H9 (cell line): Measurements from ENCODE around the gene ELF5. TPM values are rescaled to one million over a fixed set of nuclear protein-coding genes. Genes with fewer than 3 reads are reported as not detected.

Experiments used
- DNase-seq: peaks from one replicate; pipeline ENCODE4 v3.0.0-alpha.2; 2017
- H2AFZ ChIP-seq: one replicate; pipeline ENCODE4 v1.6.1; 2013; ENCODE audit warnings: mild to moderate bottlenecking, low read length, control low read depth, moderate library complexity
- H2AK5ac ChIP-seq: 2 replicates; pipeline ENCODE4 v1.6.1; 2013; ENCODE audit warnings: low read length, control low read depth, mixed read lengths; ENCODE audit not compliant: insufficient read length
- H2BK120ac ChIP-seq: one replicate; pipeline ENCODE4 v1.6.1; 2013; ENCODE audit warnings: low read depth, mild to moderate bottlenecking, low read length, control low read depth, inconsistent platforms; ENCODE audit not compliant: poor library complexity, severe bottlenecking
- H2BK12ac ChIP-seq: 2 replicates; pipeline ENCODE4 v1.6.1; 2013; ENCODE audit warnings: low read length, control low read depth, mixed read lengths, low read depth; ENCODE audit not compliant: insufficient read length
- H2BK15ac ChIP-seq: 2 replicates; pipeline ENCODE4 v1.6.1; 2013; ENCODE audit warnings: low read depth, low read length, control low read depth
- H2BK20ac ChIP-seq: one replicate; pipeline ENCODE4 v1.6.1; 2013; ENCODE audit warnings: low read depth, mild to moderate bottlenecking, low read length, control low read depth, inconsistent platforms; ENCODE audit not compliant: poor library complexity, severe bottlenecking
- H2BK5ac ChIP-seq: 2 replicates; pipeline ENCODE4 v1.6.1; 2013; ENCODE audit warnings: low read length, control low read depth, mixed read lengths; ENCODE audit not compliant: insufficient read length
- H3K14ac ChIP-seq: 2 replicates; pipeline ENCODE4 v1.6.1; 2013; ENCODE audit warnings: low read length, control low read depth; ENCODE audit not compliant: insufficient read depth
- H3K18ac ChIP-seq: 2 replicates; pipeline ENCODE4 v1.6.1; 2013; ENCODE audit warnings: low read depth, mild to moderate bottlenecking, mixed read lengths, low read length, control low read depth; ENCODE audit not compliant: insufficient read length
- H3K23ac ChIP-seq: 2 replicates; pipeline ENCODE4 v1.6.1; 2013; ENCODE audit warnings: low read length, control low read depth, mixed read lengths, low read depth; ENCODE audit not compliant: insufficient read length
- H3K23me2 ChIP-seq: 2 replicates; pipeline ENCODE4 v1.6.1; 2013; ENCODE audit warnings: low read depth, mild to moderate bottlenecking, mixed read lengths, low read length, control low read depth; ENCODE audit not compliant: insufficient read length, poor library complexity, severe bottlenecking
- H3K27ac ChIP-seq: 2 replicates; pipeline ENCODE4 v1.5.1; 2013; ENCODE audit warnings: low read length, control low read depth, mixed read lengths, low read depth; ENCODE audit not compliant: insufficient read length
- H3K27me3 ChIP-seq: 2 replicates; pipeline ENCODE4 v1.6.1; 2013; ENCODE audit warnings: low read length, control low read depth, inconsistent platforms; ENCODE audit not compliant: insufficient read depth
- H3K4ac ChIP-seq: 2 replicates; pipeline ENCODE4 v1.6.1; 2013; ENCODE audit warnings: low read depth, mild to moderate bottlenecking, control low read depth, inconsistent platforms, low read length, moderate library complexity
- H3K4me1 ChIP-seq: 2 replicates; pipeline ENCODE4 v1.6.1; 2013; ENCODE audit warnings: low read length, control low read depth, inconsistent platforms; ENCODE audit not compliant: insufficient read depth
- H3K4me2 ChIP-seq: 2 replicates; pipeline ENCODE4 v1.6.1; 2013; ENCODE audit warnings: low read length, control low read depth, mixed read lengths; ENCODE audit not compliant: insufficient read length, insufficient read depth
- H3K56ac ChIP-seq: 2 replicates; pipeline ENCODE4 v1.6.1; 2013; ENCODE audit warnings: low read depth, mild to moderate bottlenecking, mixed read lengths, low read length, control low read depth; ENCODE audit not compliant: insufficient read length
- H3K79me1 ChIP-seq: 2 replicates; pipeline ENCODE4 v1.6.1; 2013; ENCODE audit warnings: low read depth, mild to moderate bottlenecking, moderate library complexity, low read length, control low read depth, inconsistent platforms; ENCODE audit not compliant: insufficient read depth, poor library complexity, severe bottlenecking
- H3K79me2 ChIP-seq: 2 replicates; pipeline ENCODE4 v1.6.1; 2013; ENCODE audit warnings: low read length, control low read depth, inconsistent platforms; ENCODE audit not compliant: insufficient read depth
- H3K9ac ChIP-seq: 2 replicates; pipeline ENCODE4 v1.6.1; 2013; ENCODE audit warnings: low read length, control low read depth, mixed read lengths; ENCODE audit not compliant: insufficient read length; ENCODE audit errors: extremely low read depth
- H3K9me3 ChIP-seq: one replicate; pipeline ENCODE4 v1.6.1; 2013; ENCODE audit warnings: low read depth, low read length, inconsistent platforms; ENCODE audit not compliant: control insufficient read depth
- H3T11ph ChIP-seq: one replicate; pipeline ENCODE4 v1.6.1; 2013; ENCODE audit warnings: mild to moderate bottlenecking, low read length, control low read depth, inconsistent platforms
- H4K20me1 ChIP-seq: one replicate; pipeline ENCODE4 v1.6.1; 2013; ENCODE audit not compliant: control insufficient read depth, insufficient read length, insufficient read depth
- H4K5ac ChIP-seq: 2 replicates; pipeline ENCODE4 v1.6.1; 2013; ENCODE audit warnings: low read depth, mild to moderate bottlenecking, mixed read lengths, low read length, control low read depth; ENCODE audit not compliant: insufficient read length
- H4K8ac ChIP-seq: replicated peaks from 2 replicates; pipeline ENCODE4 v1.6.1; 2013; ENCODE audit warnings: low read length, control low read depth, mixed read lengths, low read depth; ENCODE audit not compliant: insufficient read length
- H4K91ac ChIP-seq: 2 replicates; pipeline ENCODE4 v1.6.1; 2013; ENCODE audit warnings: low read depth, mild to moderate bottlenecking, moderate library complexity, mixed read lengths, low read length, control low read depth; ENCODE audit not compliant: insufficient read length
- H3K27ac Mint-ChIP-seq, 3 experiments: 2 replicates in 2 of 3; 3 replicates in 1 of 3; pipeline ENCODE4 v1.8.0; 2020 to 2021; ENCODE audit warnings: mixed read lengths in 3 of 3, mild to moderate bottlenecking in 1 of 3, moderate library complexity in 1 of 3
- H3K27me3 Mint-ChIP-seq: 2 replicates; pipeline ENCODE4 v1.8.0; 2021; ENCODE audit warnings: low read depth, mild to moderate bottlenecking, moderate library complexity, mixed read lengths
- H3K36me3 Mint-ChIP-seq, 3 experiments: 2 replicates in 2 of 3; 3 replicates in 1 of 3; pipeline ENCODE4 v1.8.0; 2020 to 2021; ENCODE audit warnings: low read depth in 3 of 3, mixed read lengths in 3 of 3; ENCODE audit not compliant: insufficient read depth in 1 of 3
- H3K4me1 Mint-ChIP-seq, 2 experiments: 2 replicates each; pipeline ENCODE4 v1.8.0; 2020; ENCODE audit warnings: mixed read lengths in 2 of 2
- H3K4me3 Mint-ChIP-seq, 2 experiments: 2 replicates in 1 of 2; 3 replicates in 1 of 2; pipeline ENCODE4 v1.8.0; 2020 to 2021; ENCODE audit warnings: mild to moderate bottlenecking in 2 of 2, mixed read lengths in 2 of 2, moderate library complexity in 1 of 2
- H3K9me3 Mint-ChIP-seq, 2 experiments: 2 replicates in 1 of 2; 3 replicates in 1 of 2; pipeline ENCODE4 v1.8.0; 2020; ENCODE audit warnings: mild to moderate bottlenecking in 2 of 2, mixed read lengths in 2 of 2, moderate library complexity in 1 of 2
- CTCF ChIP-seq: fragments of 200-600 bp; sonication (generic); conservative IDR thresholded peaks from 3 replicates; pipeline ENCODE4 v1.8.0; 2021; ENCODE audit warnings: antibody characterized with exemption, mild to moderate bottlenecking
- WGBS: extraction: QIAGEN DNeasy Blood & Tissue Kit; methylation state at CpG from one replicate; pipeline ENCODE4 v1.1.7; 2013; ENCODE audit warnings: missing lambda C conversion rate, low lambda C conversion rate, mixed read lengths; ENCODE audit not compliant: insufficient read length; ENCODE audit errors: extremely low coverage; 5-methylcytosine and 5-hydroxymethylcytosine counted together
- total RNA-seq: library from RNA; stranded (reverse); gene quantifications from 2 replicates; pipeline ENCODE4 v1.2.1, GENCODE V29; 2021

The ELF5 gene
- total RNA-seq, 1 experiment from 2014 or later = not detected

- Histone ChIP-seq H2BK120ac (no peak overlapping the region), H3K27ac (no peak overlapping the region), H3K56ac (no peak overlapping the region), H3K9ac (no peak overlapping the region), H2BK12ac (no peak overlapping the region), H3T11ph (no peak overlapping the region), H3K79me2 (no peaks in the 10 kb centered on the region), H4K8ac (no peak overlapping the region), H2BK20ac (no peak overlapping the region), H2AK5ac (no peak overlapping the region), H3K9me3 (no peaks in the 10 kb centered on the region), H3K18ac (no peak overlapping the region), H2BK15ac (no peak overlapping the region), H3K23me2 (no peaks in the 10 kb centered on the region), H4K20me1 (no peaks in the 10 kb centered on the region), H2BK5ac (no peak overlapping the region), H4K5ac (no peak overlapping the region), H4K91ac (no peak overlapping the region), H3K27me3 (no peaks in the 10 kb centered on the region), H3K4me1 (no peaks in the 10 kb centered on the region), H3K14ac (no peak overlapping the region), H2AFZ (no peak overlapping the region), H3K4ac (no peak overlapping the region), H3K79me1 (no peaks in the 10 kb centered on the region), H3K4me2 (no peak overlapping the region), H3K23ac (no peak overlapping the region)
- peak overlapping the region in 1 of 3 experiments; percentile 70; a peak in 2 of 7 replicates for H3K27ac Mint-ChIP-seq
- H3K4me1 Mint-ChIP-seq = peaks cover 3 to 8% of the 10 kb centered on the region in 2 experiments; a peak in 2 of 4 replicates
- no peaks in the 10 kb centered on the region for H3K36me3 Mint-ChIP-seq
- peaks cover 9% of the 10 kb centered on the region for H3K27me3 Mint-ChIP-seq
- TF ChIP-seq CTCF = no peak
- no peak for DNase-seq
- no peak overlapping the region for H3K4me3 Mint-ChIP-seq
- WGBS = no CpG with 5 or more reads among the region's 1 CpG
- no peaks in the 10 kb centered on the region for H3K9me3 Mint-ChIP-seq
Observed at GRCh38 chr11:34558211-34558610, 44.6 kb upstream of the ELF5 start.
